Anterior cingulate cortex (tissue), 58 donors: ENCODE data around the gene TMEM138.
A peak's percentile ranks its signal among the peaks of the same experiment; 100 is the strongest.

Experiments
- DNase-seq, 58 donors: peaks; one replicate each; lab custom pipeline; 2025; lab: John Stamatoyannopoulos, UW

The TMEM138 gene

GRCh38 chr11:61361741-61362541 is at the start of gene TMEM138, which contains the start of gene CYB561A3:
TMEM138 (plus strand) TSS chr11:61362374; CDS start chr11:61364391, 2,017 bp downstream.
CYB561A3 (minus strand) TSS chr11:61361882; CDS start chr11:61356713, 5,169 bp downstream.
- DNase-seq: peak; percentile 81 to 98 (median 93)

GRCh38 chr11:61315260-61315659 is 46.9 kb upstream of the TMEM138 start:
- no peak for DNase-seq

- DNase-seq: no peak
Observed at GRCh38 chr11:61325649-61326414, 36.3 kb upstream of the TMEM138 start.

GRCh38 chr11:61327669-61328071 is 34.5 kb upstream of the TMEM138 start:
- DNase-seq: no peak

GRCh38 chr11:61328351-61328750 is 33.8 kb upstream of the TMEM138 start:
- DNase-seq: no peak

GRCh38 chr11:61329871-61330270 is 32.3 kb upstream of the TMEM138 start:
- DNase-seq: no peak

- DNase-seq: no peak
Observed at GRCh38 chr11:61331651-61332050, 30.5 kb upstream of the TMEM138 start.

- peak in 2 of 58 donors; percentile 7 to 24 for DNase-seq
Observed at GRCh38 chr11:61332281-61332796, 29.8 kb upstream of the TMEM138 start.

GRCh38 chr11:61332797-61333549 is 29.2 kb upstream of the TMEM138 start, which contains the start of the genes DDB1 and TKFC:
DDB1 (minus strand) TSS chr11:61333105; CDS start chr11:61332968, 137 bp downstream.
TKFC (plus strand) TSS chr11:61333228; CDS start chr11:61334729, 1,501 bp downstream.
- peak; percentile 54 to 96 (median 91) for DNase-seq

- peak in 4 of 58 donors; percentile 27 to 46 (median 35) for DNase-seq
Observed at GRCh38 chr11:61333550-61334433, 28.4 kb upstream of the TMEM138 start.

GRCh38 chr11:61334434-61335354 is 27.5 kb upstream of the TMEM138 start:
- no peak for DNase-seq

GRCh38 chr11:61335355-61335710 is 26.8 kb upstream of the TMEM138 start:
- DNase-seq: no peak

- peak in 47 of 58 donors; percentile 8 to 72 (median 31) for DNase-seq
Observed at GRCh38 chr11:61336171-61336935, 25.8 kb upstream of the TMEM138 start.

GRCh38 chr11:61337706-61338470 is 24.3 kb upstream of the TMEM138 start:
- DNase-seq: no peak

- DNase-seq: no peak
Observed at GRCh38 chr11:61338783-61339489, 23.2 kb upstream of the TMEM138 start.

- DNase-seq: no peak
Observed at GRCh38 chr11:61339490-61339878, 22.7 kb upstream of the TMEM138 start.
